ENCODE results near the gene COX6A2. TPM values are rescaled to one million over a fixed set of nuclear protein-coding genes. Genes with fewer than 3 reads are reported as not detected.
"Not testable (repeated sequence)": the region's sequence is repeated elsewhere in the genome, so short reads cannot be mapped to it uniquely, and the experiment has no call there.

COX6A2 gene
- total RNA-seq, 3 donors from 2014 or later = not detected

DNA sequence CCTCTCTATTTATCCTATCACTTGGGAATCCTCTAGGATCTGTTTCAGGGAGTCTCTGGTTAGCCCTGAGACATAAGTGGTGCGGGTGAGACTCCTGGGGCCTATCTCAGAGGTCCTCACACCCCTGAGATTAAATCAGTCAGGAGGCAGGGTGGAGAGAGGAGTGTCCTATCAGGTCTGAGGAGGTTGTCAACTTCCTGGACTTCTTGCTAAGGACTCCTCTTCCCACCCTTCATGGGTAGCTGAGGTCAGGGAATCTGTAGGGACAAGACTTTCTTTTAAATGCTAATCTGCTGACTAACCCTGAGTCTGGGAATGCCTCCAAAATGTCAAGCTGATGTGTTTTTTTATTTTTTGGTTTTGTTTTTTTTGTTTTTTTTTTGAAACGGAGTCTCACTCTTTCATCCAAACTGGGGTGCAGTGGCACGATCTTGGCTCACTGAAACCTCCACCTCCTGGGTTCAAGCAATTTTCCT, 24.5 kb upstream of the COX6A2 start:
- H3K27me3 ChIP-seq = no peaks in the 10 kb centered on the region
- no peak for TF ChIP-seq POLR2A (IDR thresholded peaks at IDR 0.05)
- TF ChIP-seq POLR2AphosphoS5 (IDR thresholded peaks at IDR 0.05) = peak in 1 of 3 donors; percentile 10
- no peaks in the 10 kb centered on the region for H3K36me3 ChIP-seq
- intact Hi-C loops (cut with DNase I; ENCODE audit: low total_unique reads) = no loop called here
- H3K4me3 ChIP-seq = no peak overlapping the region
- no peak for DNase-seq (ENCODE audit: low spot score in 2 of 2)
- H3K27ac ChIP-seq = peak overlapping the region; percentile 61 to 85
- no peaks in the 10 kb centered on the region for H3K9me3 ChIP-seq
- peaks cover under 1 to 25% of the 10 kb centered on the region in 2 donors for H3K4me1 ChIP-seq

DNA sequence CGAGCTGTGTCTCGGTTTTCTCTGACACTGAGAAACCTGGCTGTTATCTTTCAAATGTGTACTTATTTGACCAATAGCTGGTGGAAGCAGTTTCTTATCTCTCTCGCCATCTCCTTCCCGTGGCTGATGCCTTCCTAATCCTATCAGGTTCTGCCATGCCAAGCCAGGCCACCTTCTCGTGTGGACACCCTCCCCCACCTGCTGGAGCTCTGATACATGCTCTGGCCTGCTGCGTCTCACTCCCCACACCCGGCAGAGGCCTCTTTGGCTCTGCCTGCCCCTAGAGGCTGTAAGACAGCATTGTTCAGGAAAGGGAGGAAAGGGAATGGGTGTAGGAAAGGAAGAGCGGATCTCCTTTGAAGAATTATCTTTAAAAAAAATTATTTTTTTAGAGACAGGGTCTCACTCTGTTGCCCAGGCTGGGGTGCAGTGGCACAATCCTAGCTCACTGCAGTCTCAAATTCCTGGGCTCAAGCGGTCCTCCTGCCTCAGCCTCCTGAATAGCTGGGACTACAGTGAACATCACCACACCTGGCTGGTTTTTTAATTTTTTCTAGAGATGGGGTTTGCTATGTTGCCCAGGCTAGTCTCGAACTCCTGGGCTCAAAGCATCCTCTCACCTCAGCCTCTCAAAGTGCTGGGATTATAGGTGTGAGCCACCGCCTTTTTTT, 23.7 kb upstream of the COX6A2 start:
- Histone ChIP-seq H3K27ac (peak overlapping the region; percentile 22 to 61), H3K27me3 (no peaks in the 10 kb centered on the region), H3K4me1 (peaks cover 0 to 18% of the 10 kb centered on the region in 2 donors), H3K36me3 (no peaks in the 10 kb centered on the region), H3K4me3 (no peak overlapping the region), H3K9me3 (no peaks in the 10 kb centered on the region)
- intact Hi-C loops (cut with DNase I; ENCODE audit: low total_unique reads) = no loop called here
- TF ChIP-seq POLR2A (IDR thresholded peaks at IDR 0.05) = no peak
- no peak for TF ChIP-seq POLR2AphosphoS5 (IDR thresholded peaks at IDR 0.05)
- TF ChIP-seq, protein P1, sequence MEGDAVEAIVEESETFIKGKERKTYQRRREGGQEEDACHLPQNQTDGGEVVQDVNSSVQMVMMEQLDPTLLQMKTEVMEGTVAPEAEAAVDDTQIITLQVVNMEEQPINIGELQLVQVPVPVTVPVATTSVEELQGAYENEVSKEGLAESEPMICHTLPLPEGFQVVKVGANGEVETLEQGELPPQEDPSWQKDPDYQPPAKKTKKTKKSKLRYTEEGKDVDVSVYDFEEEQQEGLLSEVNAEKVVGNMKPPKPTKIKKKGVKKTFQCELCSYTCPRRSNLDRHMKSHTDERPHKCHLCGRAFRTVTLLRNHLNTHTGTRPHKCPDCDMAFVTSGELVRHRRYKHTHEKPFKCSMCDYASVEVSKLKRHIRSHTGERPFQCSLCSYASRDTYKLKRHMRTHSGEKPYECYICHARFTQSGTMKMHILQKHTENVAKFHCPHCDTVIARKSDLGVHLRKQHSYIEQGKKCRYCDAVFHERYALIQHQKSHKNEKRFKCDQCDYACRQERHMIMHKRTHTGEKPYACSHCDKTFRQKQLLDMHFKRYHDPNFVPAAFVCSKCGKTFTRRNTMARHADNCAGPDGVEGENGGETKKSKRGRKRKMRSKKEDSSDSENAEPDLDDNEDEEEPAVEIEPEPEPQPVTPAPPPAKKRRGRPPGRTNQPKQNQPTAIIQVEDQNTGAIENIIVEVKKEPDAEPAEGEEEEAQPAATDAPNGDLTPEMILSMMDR (IDR thresholded peaks at IDR 0.05) = peak in 2 of 3 donors; percentile 36 to 53
- DNase-seq (ENCODE audit: low spot score in 2 of 2) = no peak

DNA sequence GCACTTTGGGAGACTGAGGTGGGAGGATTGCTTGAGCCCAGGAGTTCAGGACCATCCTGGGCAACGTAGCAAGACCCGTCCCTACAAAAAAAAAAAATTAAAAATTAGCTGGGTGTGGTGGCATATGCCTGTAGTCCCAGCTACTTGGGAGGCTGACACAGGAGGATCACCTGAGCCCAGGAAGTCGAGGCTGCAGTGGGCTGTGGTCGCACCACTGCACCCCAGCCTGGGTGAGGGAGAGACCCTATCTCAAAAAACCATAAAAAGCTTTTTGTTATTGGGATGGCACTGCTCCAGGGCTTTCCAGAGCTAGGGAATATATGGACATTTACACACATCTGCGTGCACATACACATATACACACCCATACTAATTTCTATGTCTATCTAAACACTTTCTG, 23.0 kb upstream of the COX6A2 start:
- intact Hi-C loops (cut with DNase I; ENCODE audit: low total_unique reads) = no loop called here
- H3K4me3 ChIP-seq = no peak overlapping the region
- H3K9me3 ChIP-seq = no peaks in the 10 kb centered on the region
- no peaks in the 10 kb centered on the region for H3K36me3 ChIP-seq
- DNase-seq (ENCODE audit: low spot score in 2 of 2) = no peak
- TF ChIP-seq POLR2A (IDR thresholded peaks at IDR 0.05) (no peak), POLR2AphosphoS5 (IDR thresholded peaks at IDR 0.05) (no peak)
- TF ChIP-seq, protein P1 (IDR thresholded peaks at IDR 0.05) = no peak
- H3K27ac ChIP-seq = peak overlapping the region; percentile 22 to 61
- H3K27me3 ChIP-seq = no peaks in the 10 kb centered on the region
- peaks cover 0 to 16% of the 10 kb centered on the region in 2 donors for H3K4me1 ChIP-seq

DNA sequence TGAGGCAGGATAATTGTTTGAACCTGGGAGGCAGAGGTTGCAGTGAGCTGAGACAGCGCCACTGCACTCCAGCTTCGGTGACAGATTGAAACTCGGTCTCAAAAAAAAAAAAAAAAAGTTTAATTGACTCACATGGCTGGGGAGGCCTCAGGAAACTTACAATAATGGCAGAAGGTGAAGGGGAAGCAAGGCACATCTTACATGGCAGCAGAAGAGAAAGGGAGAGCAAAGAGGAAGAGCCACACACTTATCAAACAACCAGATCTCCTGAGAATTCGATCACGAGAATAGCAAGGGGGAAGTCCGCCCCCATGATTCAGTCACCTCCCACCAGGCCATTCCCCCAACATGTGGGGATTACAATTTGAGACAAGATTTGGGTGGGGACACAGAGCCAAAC, 17.8 kb upstream of the COX6A2 start:
- H3K27me3 ChIP-seq; DNase-seq (ENCODE audit: low spot score in 2 of 2); H3K36me3 ChIP-seq; H3K27ac ChIP-seq; H3K4me3 ChIP-seq; H3K9me3 ChIP-seq; H3K4me1 ChIP-seq: not testable (repeated sequence)
- intact Hi-C loops (cut with DNase I; ENCODE audit: low total_unique reads) = loop anchor here (10.0 kb wide), 1 partner anchor 451 kb away; no protein-coding TSS in a partner anchor

DNA sequence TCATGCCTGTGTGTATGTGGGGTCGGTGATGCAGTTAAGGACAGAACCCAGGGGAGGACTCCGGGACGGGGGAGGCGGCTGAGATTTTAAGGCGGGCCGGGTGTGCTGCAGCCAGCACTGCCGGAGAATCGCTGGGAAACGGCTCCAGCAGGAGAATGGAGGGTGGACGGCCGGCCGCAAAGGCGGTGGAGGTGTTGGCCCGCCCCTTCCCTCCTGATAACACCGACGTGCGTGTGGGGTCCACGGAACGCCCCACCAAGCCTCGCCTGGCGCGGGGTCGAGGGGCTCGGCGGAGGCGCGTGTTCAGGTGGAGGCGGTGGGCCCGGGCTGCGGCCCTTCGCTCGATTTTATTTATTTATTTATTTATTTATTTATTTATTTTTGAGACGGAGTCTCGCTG, 13.8 kb upstream of the COX6A2 start:
- DNase-seq (ENCODE audit: low spot score in 2 of 2) = no peak
- intact Hi-C loops (cut with DNase I; ENCODE audit: low total_unique reads) = loop anchor here (10.0 kb wide), 1 partner anchor 447 kb away; no protein-coding TSS in a partner anchor
- Histone ChIP-seq H3K27ac (peak overlapping the region; percentile 85 to 95), H3K36me3 (no peaks in the 10 kb centered on the region), H3K4me1 (no peaks in the 10 kb centered on the region), H3K27me3 (no peaks in the 10 kb centered on the region), H3K4me3 (peak overlapping the region; percentile 60 to 81 (median 69)), H3K9me3 (no peaks in the 10 kb centered on the region)
- TF ChIP-seq, protein P1 (IDR thresholded peaks at IDR 0.05) = no peak
- TF ChIP-seq POLR2AphosphoS5 (IDR thresholded peaks at IDR 0.05) (no peak), POLR2A (IDR thresholded peaks at IDR 0.05) (no peak)

DNA sequence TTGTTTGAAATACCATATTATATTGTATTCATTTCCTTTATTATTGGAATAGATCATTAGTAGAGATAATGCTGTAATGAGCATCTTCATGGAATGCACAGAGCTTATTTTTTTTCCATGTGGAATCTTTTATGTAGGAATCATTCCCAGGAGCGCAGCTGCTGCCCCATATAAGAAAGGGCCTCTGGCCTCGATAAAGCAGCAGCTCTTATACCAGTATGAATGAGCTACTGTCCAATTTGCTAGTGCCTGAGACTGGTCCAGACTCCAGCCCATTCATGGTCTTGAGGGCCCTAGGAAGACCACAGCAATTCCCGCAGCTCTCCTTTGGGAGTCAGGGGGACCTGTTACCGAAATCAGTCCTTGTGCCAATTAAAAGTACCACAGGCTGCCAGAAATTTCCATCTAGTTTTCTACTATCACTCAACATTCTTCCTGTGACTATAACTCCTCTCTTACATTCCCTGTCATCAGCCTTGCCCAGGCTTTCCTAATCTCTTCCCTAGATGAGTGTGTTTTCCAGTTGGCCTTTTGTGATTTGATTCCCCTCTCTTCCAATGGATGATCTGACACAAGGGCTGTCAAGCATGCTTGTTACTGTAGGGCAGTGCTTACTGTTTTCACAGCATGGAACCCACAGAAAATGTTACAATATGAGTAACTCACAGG, 12.5 kb upstream of the COX6A2 start:
- Histone ChIP-seq H3K4me1 (no peaks in the 10 kb centered on the region), H3K27me3 (no peaks in the 10 kb centered on the region), H3K27ac (peak overlapping the region in 1 of 2 donors; percentile 10), H3K9me3 (no peaks in the 10 kb centered on the region), H3K4me3 (no peak overlapping the region), H3K36me3 (no peaks in the 10 kb centered on the region)
- TF ChIP-seq, protein P1 (IDR thresholded peaks at IDR 0.05) = no peak
- TF ChIP-seq POLR2A (IDR thresholded peaks at IDR 0.05) (no peak), POLR2AphosphoS5 (IDR thresholded peaks at IDR 0.05) (no peak)
- DNase-seq (ENCODE audit: low spot score in 2 of 2) = no peak
- intact Hi-C loops (cut with DNase I; ENCODE audit: low total_unique reads) = loop anchor here (10.0 kb wide), 1 partner anchor 446 kb away; no protein-coding TSS in a partner anchor

All from breast epithelium (tissue), 4 donors.